Stimulated activated CD8-positive, alpha-beta memory T cell treated with anti-CD3 and anti-CD28 coated beads, Interleukin-15, amount 100 ng/mL, for 48 hours (primary cell): Measurements from ENCODE around the gene TUBB8.
"Not testable (repeated sequence)": the region's sequence is repeated elsewhere in the genome, so short reads cannot be mapped to it uniquely, and the experiment has no call there.

ENCODE experiments used
- DNase-seq, 2 donors: peaks; one replicate each; pipeline ENCODE4 v3.0.0-alpha.2; 2020; ENCODE audit warnings: low read depth in 2 of 2

Gene TUBB8

GRCh38 chr10:48996-49395 is at the start of gene TUBB8:
TUBB8 (minus strand) TSS chr10:49296; CDS start chr10:49238, 58 bp downstream.
- no peak for DNase-seq

GRCh38 chr10:96466-96865 is 47.4 kb upstream of the TUBB8 start:
- DNase-seq, result no peak

DNA sequence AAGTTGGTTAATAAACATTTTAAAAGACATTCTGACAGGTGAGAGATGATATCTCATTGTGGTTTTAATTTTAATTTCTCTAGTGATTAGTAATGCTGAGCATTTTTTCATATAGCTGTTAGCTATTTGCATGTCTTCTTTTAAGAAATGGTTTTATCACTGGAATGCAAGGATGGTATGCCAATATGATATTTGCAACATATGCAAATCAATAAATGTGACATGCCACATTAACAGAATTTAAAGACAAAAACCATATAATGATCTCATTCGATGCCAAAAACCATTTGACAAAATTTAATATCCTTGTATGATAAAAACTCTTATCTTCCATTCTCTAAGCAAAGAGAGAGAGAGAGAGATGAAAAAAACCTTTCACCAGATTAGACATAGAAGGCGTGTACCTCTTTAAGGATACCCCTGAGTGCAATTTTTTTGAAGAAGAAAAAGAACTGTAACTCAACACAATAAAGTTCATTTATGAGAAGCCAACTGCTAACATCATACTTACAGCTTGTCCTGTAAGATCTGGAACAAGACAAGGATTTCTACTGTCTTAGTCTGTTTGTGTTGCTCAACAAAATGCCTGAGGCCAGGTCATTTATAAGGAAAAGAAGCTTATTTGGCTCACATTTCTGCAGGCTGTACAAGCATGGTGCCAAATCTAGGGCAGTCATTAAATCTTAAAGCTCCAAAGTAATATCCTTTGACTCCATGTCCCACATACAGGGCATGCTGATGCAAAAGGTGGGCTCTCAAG is 46.4 kb upstream of the TUBB8 start:
- DNase-seq, result no peak

DNA sequence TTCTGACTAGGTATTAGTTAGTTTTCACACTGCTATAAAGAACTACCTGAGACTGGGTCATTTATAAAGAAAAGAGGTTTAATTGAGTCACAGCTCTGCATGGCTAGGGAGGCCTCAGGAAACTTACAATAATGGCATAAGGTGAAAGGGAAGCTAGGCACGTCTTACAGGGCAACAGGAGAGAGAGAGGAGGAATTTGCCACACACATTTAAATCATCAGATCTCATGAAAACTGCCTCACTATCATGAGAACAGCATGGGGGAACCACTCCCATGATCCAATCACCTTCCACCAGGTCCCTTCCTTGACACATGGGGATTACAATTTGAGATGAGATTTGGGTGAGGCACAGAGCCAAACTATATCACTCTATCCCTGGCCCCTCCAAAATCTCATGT is 45.5 kb upstream of the TUBB8 start:
- DNase-seq, result no peak

DNA sequence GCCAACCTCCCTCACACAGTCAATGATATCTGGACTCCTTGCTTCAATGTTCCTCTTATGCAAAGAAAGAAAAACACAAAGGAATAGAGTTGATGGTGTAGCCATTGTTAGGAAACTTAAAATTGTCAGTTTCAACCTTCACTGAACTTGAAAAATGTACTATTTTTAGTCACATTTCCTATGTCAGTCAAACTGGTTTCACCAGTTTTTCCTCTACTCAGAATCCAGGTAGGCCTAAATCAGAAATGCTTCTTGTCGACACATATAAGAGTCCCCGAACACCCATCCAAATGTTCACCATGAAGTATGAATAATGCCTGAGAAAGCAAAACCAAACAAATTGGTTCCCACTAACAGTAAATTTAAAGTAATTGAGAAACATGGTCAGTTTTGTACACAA is 43.8 kb upstream of the TUBB8 start:
- no peak for DNase-seq

DNA sequence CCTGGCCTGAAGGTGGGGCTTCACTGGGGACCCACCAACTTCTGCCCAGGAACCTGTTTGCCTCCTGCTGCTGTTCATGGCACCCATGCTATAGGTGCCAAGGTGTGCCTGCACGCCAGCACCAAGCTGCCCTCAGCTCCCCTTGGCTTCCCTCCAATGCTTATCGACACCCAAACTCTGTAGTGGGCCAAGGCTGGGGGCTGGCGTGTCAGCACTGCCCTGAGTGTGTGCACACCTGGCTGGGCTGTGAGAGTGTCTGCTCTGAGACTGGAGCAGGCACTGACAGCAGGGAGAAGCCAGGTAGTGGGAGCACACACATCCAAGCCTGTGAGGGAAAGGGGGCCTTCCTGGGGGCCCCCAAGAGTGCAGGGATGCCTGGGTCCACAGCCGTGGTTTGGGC is 43.1 kb upstream of the TUBB8 start:
- DNase-seq, result no peak

GRCh38 chr10:91313-91712 is 42.2 kb upstream of the TUBB8 start:
- no peak for DNase-seq

- DNase-seq, result no peak
These were observed 41.1 kb upstream of the TUBB8 start for GRCh38 chr10:90161-90560.

- DNase-seq, result no peak
These were observed 40.2 kb upstream of the TUBB8 start for GRCh38 chr10:89248-89647.

GRCh38 chr10:88253-88652 is 39.2 kb upstream of the TUBB8 start:
- no peak for DNase-seq

DNA sequence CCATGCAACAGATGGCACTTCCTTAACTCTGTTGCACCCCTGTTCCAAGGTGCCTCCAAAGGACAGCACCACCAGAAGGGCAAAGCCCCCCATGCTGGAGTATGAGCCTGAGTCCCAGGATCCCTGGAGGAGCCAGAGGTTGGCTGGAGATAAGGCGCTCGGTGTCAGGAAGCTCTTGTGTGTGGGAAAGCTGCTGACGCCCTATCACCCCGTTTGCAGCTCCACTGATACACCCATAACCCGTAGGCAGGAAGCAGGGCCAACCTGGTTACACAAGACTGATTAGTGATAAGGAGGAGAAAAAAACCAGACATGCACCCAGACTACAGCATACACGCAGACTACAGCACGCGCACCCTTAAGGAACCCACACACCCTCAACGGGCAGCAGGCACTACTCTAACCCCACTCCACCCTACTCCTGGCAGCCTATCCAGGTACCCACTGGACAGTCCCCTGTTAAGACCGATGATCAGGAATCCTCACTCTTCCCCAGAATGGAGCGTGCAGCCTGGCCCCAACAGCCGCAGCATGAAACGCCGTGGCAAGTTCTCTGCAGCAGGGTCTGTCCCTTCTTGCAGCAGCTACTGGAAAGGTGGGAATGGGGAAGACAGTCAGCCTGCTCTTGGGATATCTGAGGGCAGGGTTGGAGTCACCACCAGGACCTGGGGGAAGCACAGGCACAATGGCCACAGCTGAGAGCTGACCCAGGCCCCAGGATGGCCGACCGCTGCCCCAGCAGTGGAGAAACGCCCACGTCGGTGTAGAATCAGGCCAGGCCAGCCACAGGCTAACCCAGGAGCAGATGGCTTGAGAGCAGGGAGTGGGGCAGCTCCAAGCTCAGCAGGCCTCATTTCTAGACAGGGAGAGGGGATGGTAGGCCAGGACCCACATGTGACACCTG is 38.3 kb upstream of the TUBB8 start:
- DNase-seq, result no peak

- DNase-seq, result no peak
These were observed 36.9 kb upstream of the TUBB8 start for GRCh38 chr10:86031-86430.

DNA sequence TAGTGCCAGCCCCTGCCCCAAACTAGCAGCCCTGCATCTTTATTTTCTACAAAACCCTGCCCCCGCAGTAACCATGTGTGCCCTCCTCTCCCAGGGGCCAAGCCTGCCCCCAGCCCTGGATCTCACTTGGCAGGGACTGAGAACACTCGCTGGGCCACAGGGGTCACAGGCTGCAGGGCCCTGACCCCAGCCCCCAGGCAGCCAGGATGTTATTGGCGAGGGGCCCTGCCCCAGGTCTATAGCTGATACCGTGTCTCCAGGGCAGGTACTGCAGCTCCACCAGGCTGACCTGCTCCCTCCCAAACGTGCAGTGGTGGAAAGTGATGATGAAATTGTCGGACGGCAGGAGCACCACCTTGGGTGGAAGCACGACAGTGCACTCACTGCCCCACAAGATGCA is 35.9 kb upstream of the TUBB8 start:
- no peak for DNase-seq

DNA sequence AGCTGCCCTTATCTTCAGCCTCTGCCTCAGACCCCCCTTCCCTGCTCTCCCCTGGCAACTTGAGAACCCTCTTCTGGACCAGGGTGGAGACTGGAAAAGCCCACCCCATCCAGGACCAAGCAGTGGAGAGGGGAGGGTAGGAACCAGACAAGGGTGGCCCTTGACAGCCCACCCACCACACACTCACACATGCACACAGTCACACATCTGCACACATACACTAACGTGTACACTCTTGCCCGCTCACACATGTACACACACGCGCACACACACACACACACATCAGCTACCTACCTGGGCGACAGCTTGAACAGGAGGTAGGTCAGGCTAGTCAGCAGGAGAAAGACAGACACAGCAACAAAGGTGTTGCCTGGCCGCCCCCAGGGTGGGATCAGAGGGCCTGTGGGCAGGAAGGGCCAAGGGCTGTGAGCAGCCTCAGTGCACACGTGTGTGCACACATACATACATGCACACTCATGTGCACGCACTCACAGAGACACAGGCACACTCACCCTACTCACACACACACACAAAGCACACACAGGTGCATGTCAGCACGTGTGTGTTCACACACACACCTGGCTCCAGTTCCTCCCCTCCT is 34.9 kb upstream of the TUBB8 start:
- DNase-seq, result no peak

DNA sequence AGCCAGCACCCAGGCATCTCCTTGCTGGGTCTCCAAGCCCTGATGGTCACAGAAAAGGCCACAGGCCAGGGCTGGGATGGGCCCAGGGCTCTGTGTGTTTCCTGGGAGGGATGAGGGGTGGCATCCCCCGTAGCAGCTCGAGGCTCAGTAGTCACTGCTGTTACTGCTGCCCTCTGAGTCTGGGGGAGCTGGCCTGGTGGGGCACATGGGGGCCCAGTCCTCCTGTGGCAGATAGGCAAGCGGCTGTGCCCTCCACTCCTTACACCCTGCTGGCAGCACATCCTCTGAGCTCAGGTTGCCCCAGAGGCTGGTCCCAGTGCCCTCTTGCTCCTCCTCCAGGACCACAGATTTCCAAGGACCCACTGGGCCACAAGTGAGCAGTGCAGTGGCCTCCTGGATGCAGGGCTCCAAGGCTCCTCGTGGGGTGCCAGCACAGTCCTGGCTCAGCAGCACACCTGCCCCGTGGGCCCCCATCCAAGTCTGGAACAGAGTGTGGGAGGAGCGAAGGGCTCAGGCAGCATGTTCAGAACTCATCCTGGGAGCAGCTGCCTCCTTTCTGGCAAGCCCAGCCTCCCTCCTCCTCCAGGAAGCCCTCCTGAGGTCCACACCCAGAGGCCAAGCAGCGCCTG is 31.5 kb upstream of the TUBB8 start:
- DNase-seq, result no peak

DNA sequence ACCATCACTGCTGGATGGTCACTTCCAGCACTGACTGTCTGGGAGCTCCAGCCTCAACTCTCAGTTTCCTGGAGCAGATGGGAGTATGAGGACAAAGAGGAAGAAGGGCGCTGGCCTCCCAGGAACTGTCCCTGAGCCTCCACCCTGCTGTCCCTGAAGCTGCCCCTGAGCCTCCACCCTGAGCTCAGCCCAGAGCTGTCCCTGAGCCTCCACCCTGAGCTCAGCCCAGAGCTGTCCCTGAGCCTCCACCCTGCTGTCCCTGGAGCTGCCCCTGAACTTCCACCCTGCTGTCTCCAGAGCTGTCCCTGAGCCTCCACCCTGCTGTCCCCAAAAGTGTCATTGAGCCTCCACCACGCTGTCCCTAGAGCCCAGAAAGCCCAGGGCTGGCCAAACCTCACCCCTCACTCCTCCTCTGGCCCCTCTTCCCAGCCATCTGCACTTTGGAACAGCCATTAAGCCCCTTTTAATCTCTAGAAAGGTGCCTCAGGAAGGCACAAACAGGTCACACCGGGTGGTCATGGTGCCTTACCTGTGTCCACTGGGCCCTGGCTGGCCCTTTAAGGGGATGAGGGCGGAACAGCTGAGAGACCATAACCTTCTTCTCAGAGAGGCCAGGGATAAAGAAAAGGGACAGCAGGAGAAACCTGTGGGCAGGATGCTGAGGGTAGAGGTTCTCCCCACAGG is 30.6 kb upstream of the TUBB8 start:
- no peak for DNase-seq

- no peak for DNase-seq
These were observed 29.5 kb upstream of the TUBB8 start for GRCh38 chr10:78556-78955.

DNA sequence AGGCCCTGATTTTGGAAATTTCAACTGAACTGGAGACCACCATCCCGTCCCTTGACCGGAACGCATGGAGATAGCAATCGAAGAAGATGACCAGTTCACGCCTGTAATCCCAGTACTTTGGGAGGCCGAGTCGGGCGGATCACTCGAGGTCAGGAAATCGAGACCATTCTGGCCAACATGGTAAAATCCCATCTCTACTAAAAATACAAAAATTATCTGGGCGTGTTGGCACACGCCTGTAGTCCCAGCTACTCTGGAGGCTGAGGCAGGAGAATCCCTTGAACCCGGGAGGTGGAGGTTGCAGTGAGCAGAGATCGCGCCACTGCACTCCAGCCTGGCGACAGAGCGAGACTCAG is 25.1 kb upstream of the TUBB8 start:
- not testable (repeated sequence) for DNase-seq

- DNase-seq, result not testable (repeated sequence)
These were observed 24.6 kb upstream of the TUBB8 start for GRCh38 chr10:73543-74265.

DNA sequence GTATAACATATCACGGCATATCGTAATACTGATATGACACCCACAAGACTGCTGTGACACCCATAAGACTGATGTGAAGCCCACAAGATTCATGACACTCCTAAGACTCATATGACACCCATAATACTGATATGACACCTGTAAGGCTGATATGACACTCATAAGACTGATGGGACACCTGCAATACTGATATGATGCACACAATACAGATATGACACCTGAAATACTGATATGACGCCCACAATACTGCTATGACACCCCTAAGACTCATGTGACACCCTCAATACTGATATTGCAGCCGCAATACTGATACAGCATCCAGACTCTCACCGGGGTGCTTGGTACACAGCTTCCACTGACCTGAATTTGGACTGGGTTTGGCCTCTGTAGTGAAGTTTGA is 19.1 kb upstream of the TUBB8 start:
- DNase-seq, result not testable (repeated sequence)

DNA sequence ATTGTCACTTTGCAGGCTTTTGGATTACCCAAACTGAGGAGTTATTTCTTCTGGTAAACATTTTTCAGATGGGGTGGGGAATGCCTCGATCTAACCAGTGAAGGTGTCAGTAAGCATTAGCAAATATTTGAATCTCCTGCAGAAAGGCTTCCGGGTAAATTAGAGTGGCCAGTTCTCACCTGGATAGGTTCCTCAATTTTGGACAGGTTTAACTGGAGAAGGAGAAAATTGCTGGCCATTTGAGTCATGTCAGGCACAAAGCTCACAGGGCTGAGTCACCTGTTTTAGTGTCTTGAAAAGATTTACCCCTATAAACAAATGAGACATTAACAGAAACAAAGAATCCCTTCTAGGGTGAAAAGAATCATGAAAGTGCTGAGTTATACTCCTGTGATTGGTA is 830 bp upstream of the TUBB8 start:
- DNase-seq, result not testable (repeated sequence)
